ENCODE results near the gene EMILIN2.
A peak's percentile ranks its signal among the peaks of the same experiment; 100 is the strongest.

EMILIN2 gene

GRCh38 chr18:2839202-2839601 is 7.6 kb upstream of the EMILIN2 start:
- no peak for DNase-seq (ENCODE audit: low read depth)
- TF ChIP-seq POLR2A (IDR thresholded peaks at IDR 0.05; ENCODE audit: extremely low read depth, insufficient read length) (no peak), MYC (IDR thresholded peaks at IDR 0.05; ENCODE audit: low read depth, low read length) (no peak), MAX (IDR thresholded peaks at IDR 0.05; ENCODE audit: low read depth, low read length) (no peak), CTCF (IDR thresholded peaks at IDR 0.05; ENCODE audit: low read depth, low read length) (no peak)
- no peak overlapping the region for H3K4me3 ChIP-seq (ENCODE audit: low read depth, low read length)

GRCh38 chr18:2840521-2840920 is 6.3 kb upstream of the EMILIN2 start:
- TF ChIP-seq CTCF (IDR thresholded peaks at IDR 0.05; ENCODE audit: low read depth, low read length): no peak
- TF ChIP-seq POLR2A (IDR thresholded peaks at IDR 0.05; ENCODE audit: extremely low read depth, insufficient read length): no peak
- H3K4me3 ChIP-seq (ENCODE audit: low read depth, low read length): no peak overlapping the region
- DNase-seq (ENCODE audit: low read depth): no peak

GRCh38 chr18:2843146-2843545 is 3.7 kb upstream of the EMILIN2 start:
- no peak for TF ChIP-seq MYC (IDR thresholded peaks at IDR 0.05; ENCODE audit: low read depth, low read length)
- TF ChIP-seq MAX (IDR thresholded peaks at IDR 0.05; ENCODE audit: low read depth, low read length): no peak
- TF ChIP-seq POLR2A (IDR thresholded peaks at IDR 0.05; ENCODE audit: extremely low read depth, insufficient read length): no peak
- TF ChIP-seq CTCF (IDR thresholded peaks at IDR 0.05; ENCODE audit: low read depth, low read length): no peak
- no peak for DNase-seq (ENCODE audit: low read depth)
- H3K4me3 ChIP-seq (ENCODE audit: low read depth, low read length): no peak overlapping the region

- peak; percentile 76 for DNase-seq (ENCODE audit: low read depth)
- no peak overlapping the region for H3K4me3 ChIP-seq (ENCODE audit: low read depth, low read length)
- TF ChIP-seq MAX (IDR thresholded peaks at IDR 0.05; ENCODE audit: low read depth, low read length) (no peak), MYC (IDR thresholded peaks at IDR 0.05; ENCODE audit: low read depth, low read length) (no peak), CTCF (IDR thresholded peaks at IDR 0.05; ENCODE audit: low read depth, low read length) (no peak), POLR2A (IDR thresholded peaks at IDR 0.05; ENCODE audit: extremely low read depth, insufficient read length) (no peak)
Observed at GRCh38 chr18:2845172-2845571, 1.6 kb upstream of the EMILIN2 start.

GRCh38 chr18:2847317-2848246 is 776 bp downstream of the EMILIN2 start:
- DNase-seq (ENCODE audit: low read depth): peak; percentile 67
- peak overlapping the region; percentile 73 for H3K4me3 ChIP-seq (ENCODE audit: low read depth, low read length)
- TF ChIP-seq CTCF (IDR thresholded peaks at IDR 0.05; ENCODE audit: low read depth, low read length): no peak
- no peak for TF ChIP-seq MAX (IDR thresholded peaks at IDR 0.05; ENCODE audit: low read depth, low read length)
- TF ChIP-seq POLR2A (IDR thresholded peaks at IDR 0.05; ENCODE audit: extremely low read depth, insufficient read length): no peak
- TF ChIP-seq MYC (IDR thresholded peaks at IDR 0.05; ENCODE audit: low read depth, low read length): no peak
